ENCODE measurements around the gene TRIO.

The TRIO gene

GRCh38 chr5:14402424-14402823 is 259.3 kb downstream of the TRIO start:
- DNase-seq, result no peak

- DNase-seq, result no peak
Measured at GRCh38 chr5:14404780-14405179, 261.6 kb downstream of the TRIO start.

GRCh38 chr5:14405267-14405666 is 262.1 kb downstream of the TRIO start:
- DNase-seq, result no peak

GRCh38 chr5:14405706-14406553 is 262.8 kb downstream of the TRIO start:
- DNase-seq, result no peak

GRCh38 chr5:14406554-14406849 is 263.4 kb downstream of the TRIO start:
- no peak for DNase-seq

GRCh38 chr5:14407051-14407450 is 263.9 kb downstream of the TRIO start:
- no peak for DNase-seq

- DNase-seq, result no peak
Measured at GRCh38 chr5:14407746-14408175, 264.6 kb downstream of the TRIO start.

GRCh38 chr5:14408969-14409586 is 265.9 kb downstream of the TRIO start:
- DNase-seq, result no peak

- no peak for DNase-seq
Measured at GRCh38 chr5:14410068-14410393, 266.9 kb downstream of the TRIO start.

- no peak for DNase-seq
Measured at GRCh38 chr5:14410394-14411201, 267.5 kb downstream of the TRIO start.

GRCh38 chr5:14411216-14411615 is 268.1 kb downstream of the TRIO start:
- DNase-seq, result no peak

GRCh38 chr5:14413331-14413750 is 270.2 kb downstream of the TRIO start:
- no peak for DNase-seq

GRCh38 chr5:14414007-14414406 is 270.9 kb downstream of the TRIO start:
- no peak for DNase-seq

- no peak for DNase-seq
Measured at GRCh38 chr5:14414656-14415023, 271.5 kb downstream of the TRIO start.

- DNase-seq, result no peak
Measured at GRCh38 chr5:14415024-14415697, 272.0 kb downstream of the TRIO start.

GRCh38 chr5:14415698-14416074 is 272.5 kb downstream of the TRIO start:
- no peak for DNase-seq

- DNase-seq, result no peak
Measured at GRCh38 chr5:14416621-14417275, 273.6 kb downstream of the TRIO start.

- no peak for DNase-seq
Measured at GRCh38 chr5:14417276-14417730, 274.2 kb downstream of the TRIO start.

- no peak for DNase-seq
Measured at GRCh38 chr5:14417792-14418765, 274.9 kb downstream of the TRIO start.

GRCh38 chr5:14419686-14420085 is 276.5 kb downstream of the TRIO start:
- no peak for DNase-seq

GRCh38 chr5:14420101-14420811 is 277.1 kb downstream of the TRIO start:
- DNase-seq, result no peak
